ENCODE results near the gene LYZL1. TPM values are rescaled to one million over a fixed set of nuclear protein-coding genes. Genes with fewer than 3 reads are reported as not detected.

LYZL1 gene
- total RNA-seq, 4 donors from 2014 or later: not detected

GRCh38 chr10:29245476-29245875, 43.4 kb upstream of the LYZL1 start:
- TF ChIP-seq, protein P1, sequence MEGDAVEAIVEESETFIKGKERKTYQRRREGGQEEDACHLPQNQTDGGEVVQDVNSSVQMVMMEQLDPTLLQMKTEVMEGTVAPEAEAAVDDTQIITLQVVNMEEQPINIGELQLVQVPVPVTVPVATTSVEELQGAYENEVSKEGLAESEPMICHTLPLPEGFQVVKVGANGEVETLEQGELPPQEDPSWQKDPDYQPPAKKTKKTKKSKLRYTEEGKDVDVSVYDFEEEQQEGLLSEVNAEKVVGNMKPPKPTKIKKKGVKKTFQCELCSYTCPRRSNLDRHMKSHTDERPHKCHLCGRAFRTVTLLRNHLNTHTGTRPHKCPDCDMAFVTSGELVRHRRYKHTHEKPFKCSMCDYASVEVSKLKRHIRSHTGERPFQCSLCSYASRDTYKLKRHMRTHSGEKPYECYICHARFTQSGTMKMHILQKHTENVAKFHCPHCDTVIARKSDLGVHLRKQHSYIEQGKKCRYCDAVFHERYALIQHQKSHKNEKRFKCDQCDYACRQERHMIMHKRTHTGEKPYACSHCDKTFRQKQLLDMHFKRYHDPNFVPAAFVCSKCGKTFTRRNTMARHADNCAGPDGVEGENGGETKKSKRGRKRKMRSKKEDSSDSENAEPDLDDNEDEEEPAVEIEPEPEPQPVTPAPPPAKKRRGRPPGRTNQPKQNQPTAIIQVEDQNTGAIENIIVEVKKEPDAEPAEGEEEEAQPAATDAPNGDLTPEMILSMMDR (IDR thresholded peaks at IDR 0.05): no peak
- ATAC-seq (ENCODE audit: low FRiP score) (no peak), DNase-seq (ENCODE audit: low spot score) (no peak)

GRCh38 chr10:29246449-29246848, 42.4 kb upstream of the LYZL1 start:
- TF ChIP-seq, protein P1 (IDR thresholded peaks at IDR 0.05): no peak
- ATAC-seq (ENCODE audit: low FRiP score): no peak
- no peak for DNase-seq (ENCODE audit: low spot score)

DNA sequence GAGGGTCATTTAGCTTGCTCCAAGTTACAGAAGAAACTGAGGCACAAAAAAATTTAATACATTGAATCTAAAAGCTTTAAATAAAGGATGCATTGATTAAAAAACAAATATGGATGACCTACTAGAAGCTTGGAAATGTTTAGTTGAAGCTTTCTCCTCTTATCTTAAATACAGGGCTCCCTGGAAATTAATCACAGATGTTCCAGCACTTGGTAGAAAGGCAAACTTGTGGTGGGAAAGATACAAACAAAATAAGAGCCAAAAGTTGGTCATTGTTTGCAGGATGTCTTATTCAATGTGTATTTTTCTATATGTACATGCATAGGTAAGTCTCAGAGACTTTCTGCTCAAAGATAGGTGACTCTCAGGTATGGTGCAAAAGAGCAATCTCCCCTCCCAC, 40.7 kb upstream of the LYZL1 start:
- DNase-seq (ENCODE audit: low spot score): no peak
- no peak for ATAC-seq (ENCODE audit: low FRiP score)
- TF ChIP-seq, protein P1 (IDR thresholded peaks at IDR 0.05): no peak

DNA sequence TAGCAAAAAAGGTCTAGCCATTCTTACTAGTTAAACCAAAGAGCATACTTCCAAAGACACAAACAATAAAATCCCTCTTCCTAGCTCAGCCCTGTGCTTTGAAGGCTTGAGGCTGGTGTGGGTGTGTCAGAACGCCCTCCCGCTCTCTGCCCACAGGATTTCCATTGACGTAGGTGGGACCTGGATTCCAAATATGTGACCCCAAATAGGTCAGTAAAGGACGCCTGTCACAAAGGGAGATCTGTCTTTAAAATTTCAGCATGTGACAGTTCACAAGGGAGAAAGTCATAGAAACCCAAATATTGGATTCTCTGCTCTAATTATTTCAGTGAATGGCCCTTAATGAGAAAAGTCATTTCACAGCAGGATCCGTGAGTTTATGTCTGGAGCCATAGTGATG, 39.9 kb upstream of the LYZL1 start:
- ATAC-seq (ENCODE audit: low FRiP score) (no peak), DNase-seq (ENCODE audit: low spot score) (no peak)
- TF ChIP-seq, protein P1 (IDR thresholded peaks at IDR 0.05): no peak

DNA sequence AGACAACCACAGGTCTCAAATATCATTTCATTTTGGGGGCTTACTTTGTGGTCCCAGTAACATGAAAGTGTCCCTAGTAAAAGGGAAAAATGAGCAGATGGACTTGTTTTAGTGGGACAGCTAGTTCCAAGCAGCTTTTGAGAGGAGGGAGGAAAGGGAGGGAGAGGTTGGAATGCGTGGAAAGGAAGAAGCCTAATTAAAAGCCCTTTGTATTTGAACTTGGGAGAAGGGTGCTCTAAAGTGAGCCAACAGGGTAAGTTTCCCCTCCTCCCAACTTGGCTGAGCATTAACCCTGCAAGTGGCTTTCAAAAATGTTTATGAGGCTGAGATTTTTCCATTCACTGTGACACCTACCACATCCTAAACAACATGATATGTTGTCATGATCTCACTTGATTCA, 38.8 kb upstream of the LYZL1 start:
- TF ChIP-seq, protein P1 (IDR thresholded peaks at IDR 0.05): no peak
- ATAC-seq (ENCODE audit: low FRiP score): no peak

GRCh38 chr10:29252811-29253689, 35.8 kb upstream of the LYZL1 start:
- no peak for ATAC-seq (ENCODE audit: low FRiP score)
- TF ChIP-seq, protein P1 (IDR thresholded peaks at IDR 0.05): no peak
- no peak for DNase-seq (ENCODE audit: low spot score)

More for the DNA sequence above, 38.8 kb upstream of the LYZL1 start:
- no peak for DNase-seq (ENCODE audit: low spot score)

- DNase-seq (ENCODE audit: low spot score) (no peak), ATAC-seq (ENCODE audit: low FRiP score) (no peak)
- TF ChIP-seq, protein P1 (IDR thresholded peaks at IDR 0.05): no peak
These were observed 35.2 kb upstream of the LYZL1 start for GRCh38 chr10:29253690-29254029.
